CD4-positive, alpha-beta T cell treated with Interleukin-2 at 100 ng/mL for 4 hours (primary cell): ENCODE results near the gene STK32A.
"Not testable (repeated sequence)": the region's sequence is repeated elsewhere in the genome, so short reads cannot be mapped to it uniquely, and the experiment has no call there.

Experiments
- DNase-seq: peaks from one replicate; pipeline ENCODE4 v3.0.0-alpha.2; 2020; ENCODE audit warnings: low spot score

Gene STK32A

DNA sequence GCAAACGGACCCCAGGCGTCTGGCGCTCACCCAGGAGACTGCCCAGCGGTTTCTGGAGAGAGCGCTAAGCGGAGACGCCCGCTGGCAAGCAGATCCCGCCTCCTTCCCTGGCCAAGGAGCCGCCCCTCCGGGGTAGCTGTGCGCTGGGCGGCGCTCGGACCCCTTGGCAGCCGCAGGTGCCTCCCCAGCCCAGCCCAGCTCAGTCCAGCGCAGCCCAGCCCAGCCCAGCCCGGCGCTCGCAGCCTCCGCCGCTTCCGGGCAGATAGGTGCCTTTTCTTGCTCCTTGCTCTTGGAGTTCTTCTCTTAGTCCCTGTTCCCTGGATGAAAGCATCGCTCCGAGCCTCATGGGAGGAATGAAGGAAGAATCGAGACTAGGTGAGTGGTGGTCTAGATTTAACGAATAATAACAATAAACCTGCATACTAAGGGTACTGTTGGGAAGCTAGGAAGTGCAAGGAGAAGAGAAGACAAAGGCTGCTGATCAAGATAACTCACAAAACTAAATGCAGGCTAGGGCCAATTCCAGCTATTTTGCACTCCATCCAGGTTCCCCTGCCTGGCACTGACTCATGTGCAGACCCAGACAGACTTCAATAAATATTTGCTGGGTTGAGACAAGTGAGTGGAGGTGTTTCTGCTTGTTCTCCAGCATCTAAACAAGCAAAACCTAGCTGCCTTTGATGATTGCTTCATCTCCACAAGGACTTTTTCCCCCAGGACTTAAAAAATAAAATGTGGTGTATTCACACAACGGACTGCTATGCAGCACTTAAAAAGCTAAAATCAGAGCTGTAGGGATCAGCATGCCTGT is at the start of gene STK32A:
TSS of gene STK32A (plus strand) at position 202 of the 811 bp plus-strand sequence. CDS start 4,609 bp downstream, outside the sequence.
- DNase-seq, result no peak

DNA sequence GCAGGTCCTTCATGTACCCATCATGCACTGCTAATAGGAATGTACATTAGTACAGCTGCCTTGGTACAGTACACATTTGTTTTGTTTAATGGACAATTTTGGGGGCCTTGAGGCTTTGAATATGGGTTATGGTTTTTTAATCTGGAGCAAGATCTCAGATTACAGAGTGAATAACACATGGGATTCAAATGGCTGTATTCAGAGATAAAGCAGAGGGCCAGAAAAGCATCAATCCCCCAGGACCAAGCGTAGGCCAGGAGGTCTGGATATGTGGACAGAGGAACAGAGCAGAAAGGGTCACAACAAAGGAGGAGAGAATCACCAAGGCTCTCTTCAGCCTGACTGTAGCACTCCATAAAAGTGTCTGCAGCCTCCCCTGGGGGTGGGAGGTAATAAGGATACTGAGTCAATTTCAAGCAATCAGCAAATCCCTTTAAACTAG is 47.7 kb upstream of the STK32A start:
- no peak for DNase-seq

DNA sequence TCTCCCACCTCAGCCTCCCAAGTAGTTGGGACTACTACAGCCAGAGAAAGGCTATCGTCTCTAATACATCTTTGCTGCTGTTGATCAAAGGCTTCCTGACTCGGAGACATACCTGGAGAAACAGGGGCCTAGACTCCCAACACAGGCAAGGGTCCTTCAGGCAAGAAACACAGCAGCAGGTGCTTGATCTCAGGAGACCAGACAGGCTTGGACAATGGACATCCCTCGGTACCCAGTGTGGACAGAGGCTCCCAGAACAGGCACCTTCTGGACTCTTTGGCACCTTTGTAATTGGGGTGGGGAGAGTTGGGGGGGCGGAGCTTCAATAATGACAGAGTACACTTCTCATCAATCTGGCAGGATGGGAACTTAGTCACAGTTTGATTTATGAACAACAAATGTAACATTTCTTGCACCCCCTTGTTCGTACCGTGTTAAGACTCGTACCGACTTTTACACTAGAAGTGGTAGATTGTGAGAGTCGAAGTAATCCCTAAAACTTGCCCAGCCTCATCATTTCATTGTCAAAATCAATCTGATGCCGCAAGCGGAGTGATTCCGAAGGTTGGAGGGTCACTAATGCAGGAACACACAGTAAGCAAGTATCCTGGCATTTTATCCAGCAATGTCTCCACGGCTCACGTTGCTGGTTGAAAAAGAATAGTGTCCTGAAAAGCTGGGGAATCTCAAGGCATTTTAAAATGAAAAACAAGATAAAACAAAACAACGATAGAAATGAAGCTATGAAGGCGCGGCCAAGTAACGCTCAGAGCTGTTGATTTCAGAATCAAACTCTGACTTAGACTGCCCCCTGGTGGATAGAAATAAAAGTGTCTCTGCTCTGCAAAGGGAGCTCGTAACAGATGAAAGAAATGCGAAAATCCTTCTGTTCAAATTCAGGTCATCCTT is 46.4 kb upstream of the STK32A start:
- peak; percentile 72 for DNase-seq

DNA sequence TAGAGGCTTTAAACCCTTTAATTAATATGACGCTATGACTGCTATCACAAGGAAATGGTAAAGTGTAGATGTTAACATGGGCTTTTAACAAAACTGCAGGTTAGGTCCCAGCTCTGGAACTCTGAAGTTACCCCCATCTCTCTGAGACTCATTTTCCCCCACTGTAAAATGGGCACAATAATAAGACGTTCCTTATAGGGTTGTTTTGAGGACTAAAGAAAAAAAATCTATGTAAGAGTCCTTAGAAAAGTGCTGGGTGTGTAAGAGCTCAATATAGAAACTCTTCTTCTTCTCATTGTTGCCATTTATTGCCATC is 45.8 kb upstream of the STK32A start:
- no peak for DNase-seq

DNA sequence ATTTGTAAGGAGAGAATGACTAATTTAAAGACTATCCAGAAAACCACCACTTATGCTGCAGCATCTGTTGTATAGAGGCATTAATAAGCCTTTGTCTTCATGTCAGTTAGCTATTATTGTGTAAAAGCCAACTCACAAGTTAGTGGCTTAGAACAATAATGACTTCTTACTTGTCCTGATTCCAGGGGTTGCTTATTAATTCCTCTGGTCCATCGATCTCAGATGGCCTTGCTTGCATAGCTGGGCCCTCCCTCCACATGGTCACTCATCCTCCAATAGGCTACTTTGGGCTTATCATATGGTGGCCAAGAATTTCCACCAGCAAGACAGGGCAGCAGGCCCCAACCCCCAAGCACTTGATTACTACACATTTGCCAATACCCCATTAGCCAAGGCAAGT is 44.5 kb upstream of the STK32A start:
- DNase-seq, result no peak

DNA sequence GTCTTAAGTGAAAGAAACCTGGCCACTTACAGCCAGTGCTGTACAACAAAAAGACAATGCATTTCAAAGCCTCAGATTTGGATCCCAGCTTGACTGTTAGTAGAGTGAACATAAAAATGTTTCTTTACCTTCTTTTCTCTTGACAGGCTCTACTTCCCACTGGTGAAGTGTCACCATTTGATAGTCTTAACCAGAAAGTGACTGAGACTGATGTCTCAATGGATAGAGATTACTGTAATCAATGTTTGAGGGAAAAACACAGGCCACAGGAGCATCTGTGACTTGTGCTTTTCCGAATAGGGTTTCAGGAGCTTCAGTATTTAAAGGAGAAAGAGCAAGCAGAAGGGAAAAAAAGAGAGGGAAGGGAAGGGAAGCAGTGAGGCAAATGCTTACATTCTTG is 41.7 kb upstream of the STK32A start:
- no peak for DNase-seq

DNA sequence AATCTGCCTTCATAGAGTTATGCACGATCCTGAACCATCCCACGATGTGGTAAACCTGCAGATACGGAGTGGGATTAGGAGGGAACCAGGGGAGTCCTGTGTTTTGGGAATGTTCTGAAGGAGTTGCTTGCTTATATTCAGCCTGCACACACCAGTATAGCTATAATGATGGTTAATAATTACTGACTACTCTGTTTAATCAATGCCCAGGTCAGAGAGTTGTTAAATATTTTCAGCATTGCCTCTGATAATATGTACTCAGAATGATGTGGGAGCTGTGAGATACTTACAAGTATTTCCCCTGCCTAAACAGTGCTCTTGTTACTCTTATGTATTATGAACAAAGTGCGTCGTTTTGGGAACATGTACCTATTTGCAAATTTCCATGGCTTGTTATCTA is 34.8 kb upstream of the STK32A start:
- DNase-seq, result no peak

DNA sequence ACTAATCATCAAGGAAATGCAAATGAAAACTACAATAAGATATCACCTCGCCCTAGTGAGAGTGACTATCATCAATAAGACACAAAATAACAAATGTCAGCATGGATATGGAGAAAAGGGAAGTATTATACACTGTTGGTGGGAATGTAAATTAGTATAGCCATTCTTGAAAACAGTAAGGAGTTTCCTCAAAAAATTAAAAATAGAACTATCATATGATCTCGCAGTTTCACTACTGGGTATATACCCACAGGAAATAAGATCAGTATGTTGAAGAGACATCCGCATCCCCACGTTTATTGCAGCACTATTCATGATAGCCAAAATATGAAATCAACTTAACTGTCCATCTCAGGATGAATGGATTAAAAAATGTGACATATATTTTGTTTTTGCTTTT is 31.6 kb upstream of the STK32A start:
- no peak for DNase-seq

DNA sequence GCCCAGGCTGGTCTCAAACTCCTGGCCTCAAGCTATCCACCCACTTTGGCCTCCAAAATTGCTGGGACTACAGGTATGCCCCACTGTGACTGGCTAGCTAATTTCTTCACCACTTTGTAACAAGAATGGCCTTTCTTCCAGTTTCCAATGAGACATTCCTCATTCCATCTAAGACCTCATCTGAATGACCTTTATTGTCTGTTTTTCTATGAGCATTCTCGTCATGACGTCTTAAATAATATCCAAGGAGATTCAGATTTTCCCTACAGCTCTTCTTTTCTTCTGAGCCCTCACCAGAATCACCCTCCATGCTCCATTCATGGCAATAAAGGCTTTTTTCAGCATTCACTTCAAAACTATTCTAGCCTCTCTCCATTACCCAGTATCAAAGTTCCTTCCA is 30.2 kb upstream of the STK32A start:
- no peak for DNase-seq

DNA sequence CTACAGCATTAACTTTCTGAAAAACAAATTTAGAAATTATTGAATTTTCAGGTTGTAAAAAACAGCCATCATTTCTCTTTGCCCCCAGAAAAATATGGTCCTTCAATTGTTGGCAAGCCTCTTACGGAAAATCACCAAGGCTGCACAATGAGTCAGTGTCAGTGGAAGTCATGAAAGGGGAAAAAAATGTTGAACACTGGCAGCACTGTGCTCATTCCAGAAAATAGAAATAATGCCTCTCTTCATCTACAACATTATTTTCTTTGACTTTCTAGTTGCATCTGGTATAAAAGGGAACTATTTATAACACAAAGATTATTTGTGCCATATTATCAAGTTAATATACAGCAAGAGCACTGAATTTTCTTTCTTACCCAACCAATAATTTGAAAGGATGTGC is 26.7 kb upstream of the STK32A start:
- DNase-seq, result no peak

DNA sequence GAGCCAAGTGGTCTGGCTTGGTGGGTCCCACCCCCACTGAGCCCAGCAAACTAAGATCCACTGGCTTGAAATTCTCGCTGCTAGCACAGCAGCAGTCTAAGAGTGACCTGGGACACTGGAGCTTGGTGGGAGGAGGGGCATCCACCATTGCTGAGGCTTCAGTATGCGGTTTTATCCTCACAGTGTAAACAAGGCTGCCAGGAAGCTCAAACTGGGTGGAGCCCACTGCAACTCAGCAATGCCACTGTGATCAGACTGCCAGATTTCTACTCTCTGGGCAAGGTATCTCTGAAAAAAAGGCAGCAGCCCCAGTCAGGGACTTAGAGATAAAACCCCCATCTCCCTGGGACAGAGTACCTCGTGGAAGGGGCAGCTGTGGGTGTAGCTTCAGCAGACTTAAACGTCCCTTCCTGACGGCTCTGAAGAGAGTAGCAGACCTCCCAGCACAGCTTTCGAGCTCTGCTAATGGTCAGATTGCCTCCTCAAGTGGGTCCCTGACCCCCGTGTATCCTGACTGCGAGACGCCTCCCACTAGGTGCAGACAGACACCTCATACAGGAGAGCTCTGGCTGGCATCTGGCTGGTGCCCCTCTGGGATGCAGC is 18.2 kb upstream of the STK32A start:
- DNase-seq, result peak; percentile 7

DNA sequence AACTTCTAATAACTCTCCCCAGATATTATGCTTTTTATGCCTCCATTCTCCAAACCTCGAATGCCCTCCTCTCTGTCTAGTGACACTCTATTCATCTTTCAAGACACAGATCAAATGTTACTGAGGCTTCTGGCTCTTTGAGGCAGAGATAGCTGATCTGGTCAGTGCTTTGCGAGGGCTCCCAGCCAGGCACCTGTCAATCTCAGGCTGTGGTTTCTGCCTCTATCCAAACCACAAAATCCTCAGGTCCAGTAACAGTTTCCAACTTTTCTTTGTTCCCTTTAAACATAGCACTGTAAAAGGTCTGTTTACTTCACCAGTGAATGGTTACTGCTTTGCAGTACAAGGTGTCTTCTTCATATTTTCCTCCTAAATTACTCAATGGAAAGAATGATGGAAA is 11.5 kb upstream of the STK32A start:
- DNase-seq, result no peak

DNA sequence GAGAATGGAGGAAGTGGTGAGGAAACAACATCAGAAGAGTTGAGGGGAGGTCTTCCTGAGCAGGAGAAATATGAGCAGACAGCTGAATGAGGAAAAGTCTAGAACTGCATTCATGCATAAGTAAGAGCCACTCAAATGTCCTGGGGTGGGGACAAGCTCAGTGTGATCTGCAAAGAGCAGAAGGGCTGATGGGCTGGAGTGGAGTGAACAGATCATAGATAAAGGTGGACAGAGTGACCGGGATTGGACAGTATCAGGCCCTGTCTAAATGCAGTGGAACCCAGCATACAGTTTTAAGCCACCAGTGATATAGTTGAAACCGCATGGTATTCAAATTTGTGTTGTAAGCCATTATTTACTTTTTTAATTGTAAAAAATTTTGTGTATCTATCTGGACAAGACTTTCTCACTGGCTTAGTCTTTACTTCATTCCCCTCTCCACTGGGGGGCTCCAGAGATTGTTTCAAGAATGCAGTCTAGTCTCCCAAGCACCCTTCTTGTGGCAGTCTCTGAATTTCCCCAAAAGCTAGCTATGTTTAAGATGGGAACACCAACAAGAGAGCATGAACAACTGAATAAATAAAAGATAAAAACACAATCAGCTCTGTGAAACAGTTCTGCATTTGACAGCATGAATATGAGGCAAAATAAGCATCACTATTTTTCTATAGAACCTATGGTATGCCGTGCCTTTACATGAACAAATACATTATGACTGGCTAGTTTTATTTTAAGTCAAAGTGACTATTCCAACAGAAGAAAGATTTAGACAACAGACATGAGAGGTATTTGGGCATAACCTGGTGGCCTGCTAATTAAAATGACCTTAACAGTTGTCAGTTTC is 10.7 kb upstream of the STK32A start:
- DNase-seq, result no peak

DNA sequence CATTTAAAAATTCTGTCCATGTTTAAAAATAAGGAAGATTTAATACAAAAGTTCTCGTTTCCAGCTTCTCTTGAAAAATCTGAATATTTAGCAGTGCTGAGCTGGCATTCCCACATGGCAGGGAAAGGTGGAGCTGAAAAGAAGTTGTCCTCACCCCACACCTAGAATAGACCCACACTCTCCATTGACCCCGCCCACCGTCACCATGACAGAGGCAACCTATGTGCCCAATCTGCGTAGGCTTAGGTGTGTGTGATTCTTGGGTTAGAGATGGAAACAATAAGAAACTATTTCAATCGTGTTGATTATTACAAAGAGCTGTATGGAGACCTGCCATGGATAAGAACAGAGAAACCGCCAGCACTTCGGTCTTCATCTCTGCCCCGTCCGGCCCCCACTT is 8.9 kb upstream of the STK32A start:
- no peak for DNase-seq

DNA sequence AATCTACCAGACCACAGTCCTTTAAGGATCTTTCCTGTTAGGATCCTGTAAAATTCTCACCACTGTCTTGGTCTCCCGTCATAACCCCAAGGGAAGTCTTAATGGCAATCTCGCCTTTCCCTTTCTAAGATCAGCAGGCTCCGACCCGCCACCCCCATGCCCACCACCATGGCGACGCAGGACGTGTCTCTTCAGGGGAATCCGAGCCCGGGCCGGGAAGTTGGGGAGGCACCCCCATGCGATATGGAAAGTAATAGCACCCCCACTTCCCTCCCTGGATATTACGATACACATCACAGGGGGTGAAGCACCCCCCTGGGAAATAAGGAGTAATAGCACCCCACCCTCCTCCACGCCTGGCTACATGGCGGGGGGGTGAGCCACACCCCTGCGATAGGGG is 8.3 kb upstream of the STK32A start:
- DNase-seq, result no peak

DNA sequence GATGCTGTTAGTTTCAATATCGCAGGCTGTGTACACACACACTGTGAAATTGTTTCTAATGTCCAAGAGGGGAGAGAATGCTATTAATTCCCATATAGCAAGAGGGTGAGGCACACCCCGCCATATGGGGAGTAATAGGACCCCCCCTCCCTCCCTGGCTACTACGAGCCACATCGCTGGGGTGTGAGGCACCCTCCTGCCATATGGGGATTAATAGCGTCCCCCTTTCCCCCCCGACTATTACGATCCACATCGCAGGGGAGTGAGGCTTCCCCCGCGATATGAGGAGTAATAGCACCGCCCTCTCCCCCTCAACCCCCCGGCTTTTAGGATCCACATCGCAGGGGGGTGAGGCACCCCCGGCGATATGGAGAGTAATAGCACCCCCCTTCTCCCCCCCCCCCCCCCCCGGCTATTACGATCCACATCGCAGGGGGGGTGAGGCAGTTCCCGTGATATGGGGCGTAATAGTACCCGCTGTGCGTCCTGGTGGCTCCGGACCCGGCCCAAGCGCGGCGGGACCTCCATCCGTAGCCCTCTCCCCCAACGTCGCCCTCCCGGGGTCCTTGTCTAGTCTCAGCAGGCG is 494 bp upstream of the STK32A start:
- no peak for DNase-seq

DNA sequence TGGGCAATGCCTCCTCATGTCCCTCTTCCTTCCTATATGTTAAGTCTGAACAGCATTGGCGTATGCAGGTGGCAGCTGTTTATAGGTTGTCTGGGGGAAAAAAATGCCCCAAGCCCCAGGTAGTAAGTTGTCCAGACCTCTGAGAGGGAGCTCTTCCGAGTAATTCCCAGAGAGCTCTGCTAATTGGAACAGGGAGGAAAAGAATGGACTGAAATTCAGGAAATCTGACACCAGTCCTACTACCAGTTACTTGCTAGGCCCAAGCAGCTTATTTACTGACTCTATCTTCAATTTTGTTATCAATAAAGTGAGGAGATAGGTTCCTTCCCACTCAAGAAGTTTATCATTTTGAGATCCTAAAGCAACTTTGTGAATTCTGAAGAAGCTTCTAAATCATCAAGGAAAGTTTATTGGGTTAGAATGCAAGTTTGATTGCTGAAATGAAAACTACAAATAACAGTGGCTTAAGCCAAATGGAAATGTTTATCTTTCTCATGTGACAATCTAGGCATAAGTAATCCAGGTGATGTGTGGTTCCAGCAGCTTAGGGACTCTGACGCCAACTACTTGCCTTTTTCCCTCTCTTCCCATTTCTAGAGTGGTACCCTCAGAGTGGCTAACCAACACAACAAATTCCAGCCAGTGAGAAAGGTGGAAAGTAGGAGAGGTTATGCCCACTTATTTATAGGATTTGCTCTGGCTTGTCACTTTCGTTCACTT is 5.6 kb downstream of the STK32A start:
- DNase-seq, result no peak

DNA sequence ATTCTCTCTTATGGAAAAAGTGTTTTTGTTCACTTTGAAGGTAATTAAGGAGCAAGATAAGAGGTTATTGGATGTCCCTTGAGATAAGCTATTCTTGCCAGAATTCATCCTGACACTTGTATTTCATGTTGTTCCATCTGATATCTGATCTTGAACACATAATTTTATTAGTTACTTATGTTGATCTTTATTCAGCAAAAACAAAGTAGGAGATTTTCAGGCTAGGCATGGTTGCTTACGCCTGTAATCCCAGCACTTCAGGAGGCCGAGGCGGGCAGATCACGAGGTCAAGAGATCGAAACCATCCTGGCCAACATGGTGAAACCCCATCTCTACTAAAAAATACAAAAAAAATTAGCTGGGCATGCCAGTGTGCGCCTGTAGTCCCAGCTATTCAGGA is 8.4 kb downstream of the STK32A start:
- not testable (repeated sequence) for DNase-seq

DNA sequence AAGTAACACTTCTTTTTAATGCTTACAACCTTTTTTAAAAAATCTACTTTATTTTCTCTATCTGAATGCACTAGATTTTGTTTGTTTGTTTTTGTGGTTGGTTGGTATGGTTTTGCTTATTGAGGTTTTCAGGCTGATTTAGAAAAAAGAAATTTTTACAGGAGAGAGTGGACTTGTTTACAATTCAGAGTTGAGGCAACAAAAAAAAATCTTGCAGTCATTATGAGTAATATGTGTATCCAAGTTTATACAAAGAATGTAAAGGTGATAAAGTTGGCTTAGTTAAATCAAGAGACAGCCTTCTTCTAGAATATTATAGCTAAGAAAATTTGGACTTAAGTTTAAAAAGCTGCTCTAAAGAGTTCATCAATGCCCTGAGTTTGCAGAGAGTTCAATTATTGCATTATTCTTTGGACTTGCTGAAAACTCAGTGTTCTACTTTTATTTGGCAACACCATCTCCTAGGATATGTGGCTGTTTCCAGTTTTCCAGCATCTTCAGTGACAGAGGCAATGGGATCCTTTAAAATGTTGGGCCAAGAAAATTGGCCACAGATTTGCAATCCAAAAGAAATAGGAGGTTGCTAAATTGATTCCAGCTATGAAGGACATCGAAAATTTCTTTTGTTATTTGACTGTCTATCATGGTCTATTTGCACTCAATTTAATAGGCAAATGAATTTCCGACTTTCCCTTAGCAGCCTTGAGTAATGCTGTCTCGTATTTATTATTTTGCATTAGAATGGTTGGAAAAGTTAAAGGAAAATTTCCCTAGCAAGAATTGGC is 10.7 kb downstream of the STK32A start:
- DNase-seq, result no peak

DNA sequence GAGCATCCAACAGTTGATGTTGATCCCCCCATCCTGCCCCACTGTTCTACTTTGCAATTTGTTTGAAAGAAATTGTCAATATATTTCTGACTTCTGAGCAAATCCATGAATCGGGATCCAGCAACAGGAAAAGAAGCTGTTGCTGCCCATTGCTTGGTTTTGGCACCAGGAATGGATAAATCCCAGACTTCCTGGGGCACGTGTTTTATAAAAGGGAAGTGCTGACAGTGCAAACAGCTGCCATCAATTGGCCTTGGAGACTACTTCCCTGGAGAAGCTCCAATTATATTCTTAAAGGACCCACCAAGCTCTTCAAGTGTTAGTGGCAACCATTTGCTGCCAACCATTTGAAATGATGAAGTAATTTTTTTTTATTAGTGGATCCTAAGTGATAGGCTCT is 13.7 kb downstream of the STK32A start:
- DNase-seq, result no peak
